GM23248 (cell line): ENCODE results near the gene CELA3B. TPM values are rescaled to one million over a fixed set of nuclear protein-coding genes. Genes with fewer than 3 reads are reported as not detected.

Experiments used
- DNase-seq: peaks from one replicate; pipeline ENCODE4 v3.0.0-alpha.2; 2015
- H2AFZ ChIP-seq: fragments of 200-600 bp; sonication (generic); 2 replicates; pipeline ENCODE4 v1.6.1; 2016; ENCODE audit warnings: antibody characterized with exemption
- H3F3A ChIP-seq: fragments of 200-600 bp; sonication (generic); 2 replicates; pipeline ENCODE4 v1.6.1; 2016; ENCODE audit warnings: mild to moderate bottlenecking, antibody characterized with exemption, mixed run types; ENCODE audit not compliant: insufficient read depth
- H3K27ac ChIP-seq: fragments of 200-600 bp; sonication (generic); 2 replicates; pipeline ENCODE4 v1.5.1; 2016; ENCODE audit warnings: mild to moderate bottlenecking
- H3K27me3 ChIP-seq: fragments of 200-600 bp; sonication (generic); replicated peaks from 2 replicates; pipeline ENCODE4 v1.6.1; 2016; ENCODE audit warnings: mild to moderate bottlenecking; ENCODE audit not compliant: insufficient read depth
- H3K36me3 ChIP-seq: fragments of 200-600 bp; sonication (generic); 2 replicates; pipeline ENCODE4 v1.6.1; 2016; ENCODE audit warnings: low read depth, mild to moderate bottlenecking
- H3K4me1 ChIP-seq: fragments of 200-600 bp; sonication (generic); 2 replicates; pipeline ENCODE4 v1.6.1; 2016; ENCODE audit warnings: mild to moderate bottlenecking; ENCODE audit not compliant: insufficient read depth
- H3K4me2 ChIP-seq: fragments of 200-600 bp; sonication (generic); one replicate; pipeline ENCODE4 v1.6.1; 2016; ENCODE audit warnings: mild to moderate bottlenecking; ENCODE audit not compliant: unreplicated experiment
- H3K4me3 ChIP-seq: fragments of 200-600 bp; sonication (generic); 2 replicates; pipeline ENCODE4 v1.5.1; 2016; ENCODE audit warnings: mild to moderate bottlenecking
- H3K79me2 ChIP-seq: fragments of 200-600 bp; sonication (generic); 2 replicates; pipeline ENCODE4 v1.6.1; 2016; ENCODE audit warnings: mild to moderate bottlenecking; ENCODE audit not compliant: insufficient read depth
- H3K9ac ChIP-seq: fragments of 200-600 bp; sonication (generic); 2 replicates; pipeline ENCODE4 v1.6.1; 2016; ENCODE audit warnings: mild to moderate bottlenecking
- H3K9me2 ChIP-seq: fragments of 200-600 bp; sonication (generic); 2 replicates; pipeline ENCODE4 v1.6.1; 2016; ENCODE audit warnings: mixed run types, mild to moderate bottlenecking, moderate library complexity; ENCODE audit not compliant: insufficient read depth
- H3K9me3 ChIP-seq: fragments of 200-600 bp; sonication (generic); one replicate; pipeline ENCODE4 v1.6.1; 2017; ENCODE audit warnings: low read depth
- H4K20me1 ChIP-seq: fragments of 200-600 bp; sonication (generic); 2 replicates; pipeline ENCODE4 v1.6.0; 2016; ENCODE audit not compliant: insufficient read depth
- EZH2 ChIP-seq: fragments of 200-600 bp; sonication (generic); IDR thresholded peaks from 2 replicates; pipeline ENCODE4 v1.6.1; 2018; ENCODE audit warnings: antibody characterized with exemption, mild to moderate bottlenecking; ENCODE audit not compliant: insufficient read depth, poor library complexity, severe bottlenecking
- EZH2phosphoT487 ChIP-seq: fragments of 200-600 bp; sonication (generic); IDR thresholded peaks from 2 replicates; pipeline ENCODE4 v1.6.1; 2018; ENCODE audit warnings: antibody characterized with exemption, moderate library complexity, mild to moderate bottlenecking, low read depth; ENCODE audit not compliant: insufficient read depth
- WGBS, 2 experiments: methylation state at CpG; one replicate each; pipeline ENCODE4 v1.1.6; 2015 to 2017; ENCODE audit warnings: low lambda C conversion rate in 2 of 2, low coverage in 1 of 2; ENCODE audit errors: missing lambda C conversion rate in 2 of 2; 5-methylcytosine and 5-hydroxymethylcytosine counted together
- in situ Hi-C: fragments of 300-500 bp; cut with MboI; formaldehyde crosslinking; loops from 2 replicates; pipeline ENCODE4 v1.15.0; 2020
- polyA plus RNA-seq: library from polyadenylated mRNA; unstranded; fragments of >200 nt; fragmentation: Nextera tagmentation; extraction: Ambion mirVana; gene quantifications from 2 replicates; pipeline ENCODE4 v1.2.1, GENCODE V29; 2016
- total RNA-seq: library from RNA; depleted of rRNA; stranded (reverse); fragments of >200 nt; shearing (Covaris generic); gene quantifications from 2 replicates; pipeline ENCODE4 v1.2.3, GENCODE V29; 2014

The CELA3B gene
- total and polyA plus RNA-seq, 2 experiments from 2014 or later = not detected

DNA sequence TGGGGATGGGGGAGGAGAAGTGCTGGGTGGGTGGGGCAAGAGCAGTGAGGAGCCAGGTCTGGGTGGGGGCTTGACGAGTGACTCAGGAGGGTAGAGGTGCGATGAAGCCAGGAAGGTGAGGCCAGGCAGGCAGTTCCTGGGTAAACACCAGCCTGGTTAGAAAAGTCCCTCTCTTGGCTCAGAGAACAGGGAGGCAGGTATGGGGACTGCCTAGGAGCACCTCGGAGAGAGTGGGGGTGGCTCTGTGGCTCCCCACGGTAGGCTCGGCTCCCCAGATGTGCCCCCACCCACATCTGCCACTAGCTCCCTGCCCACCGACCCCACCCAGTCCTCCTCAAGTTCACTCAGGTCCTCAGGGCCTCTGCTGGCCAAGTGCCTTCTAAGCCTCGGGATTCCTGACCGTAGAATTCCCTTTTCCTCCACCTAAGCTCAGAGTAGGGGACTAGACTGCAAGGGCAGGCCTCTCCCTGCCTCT lies 40.9 kb upstream of the CELA3B start:
- 4% methylated on average over 6 to 8 of the region's 8 CpGs for WGBS, 2 experiments
- H3K9me3 ChIP-seq = no peaks in the 10 kb centered on the region
- no peaks in the 10 kb centered on the region for H3K36me3 ChIP-seq
- no peak for DNase-seq
- H3K4me3 ChIP-seq = peak overlapping the region; percentile 89
- no peak overlapping the region for H2AFZ ChIP-seq
- peaks cover 47% of the 10 kb centered on the region for H3K79me2 ChIP-seq
- no peaks in the 10 kb centered on the region for H3K9me2 ChIP-seq
- in situ Hi-C loops = no loop called here
- H3K27ac ChIP-seq = peak overlapping the region; percentile 100
- H3K4me1 ChIP-seq = peaks cover 72% of the 10 kb centered on the region
- peak overlapping the region; percentile 100 for H3K9ac ChIP-seq
- no peaks in the 10 kb centered on the region for H4K20me1 ChIP-seq
- peak overlapping the region; percentile 99 for H3K4me2 ChIP-seq
- H3F3A ChIP-seq = peaks cover 74% of the 10 kb centered on the region
- H3K27me3 ChIP-seq = no peaks in the 10 kb centered on the region
- TF ChIP-seq EZH2phosphoT487 (no peak), EZH2 (no peak)

DNA sequence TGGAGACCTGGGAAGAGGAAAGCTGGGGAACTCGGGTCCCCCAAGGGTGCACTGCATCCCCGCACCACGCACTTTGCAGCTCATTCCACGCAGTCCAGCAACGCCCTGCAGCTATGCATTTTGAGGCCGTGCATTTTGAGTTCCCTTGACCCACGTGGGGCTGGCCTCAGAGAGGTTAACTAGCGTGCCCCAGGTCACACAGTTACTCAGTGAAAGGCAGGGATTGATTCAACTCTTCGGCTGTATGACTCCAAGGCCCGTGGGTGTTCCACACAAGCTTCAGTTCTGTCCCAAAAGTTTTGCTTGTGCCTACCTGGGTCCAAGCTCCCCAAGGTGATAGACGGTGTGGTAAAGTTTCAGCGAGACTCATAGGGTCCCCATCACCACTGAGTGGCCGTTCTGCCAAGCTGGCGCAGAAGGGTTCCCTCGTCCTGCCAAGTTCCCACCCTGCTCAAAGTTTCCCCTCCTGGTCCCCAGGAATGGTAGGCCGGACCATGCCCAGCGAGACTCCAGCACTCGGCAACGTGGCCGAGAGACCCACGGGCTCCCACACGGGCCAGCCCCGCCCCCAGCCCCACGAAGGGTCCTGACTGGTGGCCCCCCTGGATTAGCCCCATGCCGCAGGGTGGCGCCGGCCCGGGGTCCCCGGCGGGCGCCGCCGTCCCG lies 40.3 kb upstream of the CELA3B start:
- Histone ChIP-seq H3K4me3 (peak overlapping the region; percentile 89), H3K4me1 (peaks cover 67% of the 10 kb centered on the region), H3K4me2 (peak overlapping the region; percentile 99), H4K20me1 (no peaks in the 10 kb centered on the region), H3K9ac (peak overlapping the region; percentile 100), H3K9me3 (no peaks in the 10 kb centered on the region), H3K27me3 (no peaks in the 10 kb centered on the region), H2AFZ (no peak overlapping the region), H3K27ac (peak overlapping the region; percentile 100), H3F3A (peaks cover 71% of the 10 kb centered on the region), H3K36me3 (no peaks in the 10 kb centered on the region), H3K9me2 (no peaks in the 10 kb centered on the region), H3K79me2 (peaks cover 46% of the 10 kb centered on the region)
- 0 to 1% methylated on average over 14 to 31 of the region's 34 CpGs for WGBS, 2 experiments
- TF ChIP-seq EZH2phosphoT487 (no peak), EZH2 (no peak)
- in situ Hi-C loops = no loop called here
- peak; percentile 62 for DNase-seq

- Histone ChIP-seq H3K9me2 (no peaks in the 10 kb centered on the region), H3K27ac (peak within 1 kb of the TSS; percentile 100), H3K4me3 (peak within 1 kb of the TSS; percentile 89), H3K4me2 (peak within 1 kb of the TSS; percentile 99), H2AFZ (peak within 1 kb of the TSS; percentile 70), H4K20me1 (no peaks in the 10 kb centered on the region), H3K9me3 (no peaks in the 10 kb centered on the region), H3K9ac (peak within 1 kb of the TSS; percentile 100), H3K79me2 (peaks cover 46% of the 10 kb centered on the region), H3K27me3 (no peaks in the 10 kb centered on the region), H3K36me3 (no peaks in the 10 kb centered on the region), H3F3A (peaks cover 66% of the 10 kb centered on the region), H3K4me1 (peaks cover 62% of the 10 kb centered on the region)
- in situ Hi-C loops = no loop called here
- no peak for DNase-seq
- 0% methylated on average over 8 to 15 of the region's 52 CpGs for WGBS, 2 experiments
- TF ChIP-seq EZH2phosphoT487 (no peak), EZH2 (no peak)
These were observed 39.8 kb upstream of the CELA3B start, which contains the start of gene HSPG2 for GRCh38 chr1:21937034-21937371. Gene HSPG2 (minus strand): TSS chr1:21937310. CDS start chr1:21937217, 93 bp downstream.

- peaks cover 61% of the 10 kb centered on the region for H3F3A ChIP-seq
- in situ Hi-C loops = no loop called here
- H3K9me2 ChIP-seq = no peaks in the 10 kb centered on the region
- H3K9me3 ChIP-seq = no peaks in the 10 kb centered on the region
- peak overlapping the region; percentile 82 for H3K9ac ChIP-seq
- H3K27me3 ChIP-seq = no peaks in the 10 kb centered on the region
- H3K4me2 ChIP-seq = peak overlapping the region; percentile 58
- H3K36me3 ChIP-seq = no peaks in the 10 kb centered on the region
- H3K79me2 ChIP-seq = peaks cover 43% of the 10 kb centered on the region
- peak overlapping the region; percentile 62 for H3K4me3 ChIP-seq
- peaks cover 57% of the 10 kb centered on the region for H3K4me1 ChIP-seq
- TF ChIP-seq EZH2phosphoT487 (no peak), EZH2 (no peak)
- peak overlapping the region; percentile 95 for H3K27ac ChIP-seq
- peak; percentile 93 for DNase-seq
- peak overlapping the region; percentile 70 for H2AFZ ChIP-seq
- WGBS, 2 experiments = 13 to 34% methylated on average over 21 to 60 of the region's 69 CpGs
- H4K20me1 ChIP-seq = no peaks in the 10 kb centered on the region
These were observed 39.3 kb upstream of the CELA3B start for GRCh38 chr1:21937372-21938121.
